NCI-H2196 treated with DMSO at 0.1 percent for 48 hours (cell line): ENCODE measurements around the gene PKN1.
"Not testable (repeated sequence)": the region's sequence is repeated elsewhere in the genome, so short reads cannot be mapped to it uniquely, and the experiment has no call there.

Source experiments
- DNase-seq: peaks from one replicate; lab custom pipeline; 2025; ENCODE audit not compliant: unreplicated experiment; lab: John Stamatoyannopoulos, UW

PKN1 gene

DNA sequence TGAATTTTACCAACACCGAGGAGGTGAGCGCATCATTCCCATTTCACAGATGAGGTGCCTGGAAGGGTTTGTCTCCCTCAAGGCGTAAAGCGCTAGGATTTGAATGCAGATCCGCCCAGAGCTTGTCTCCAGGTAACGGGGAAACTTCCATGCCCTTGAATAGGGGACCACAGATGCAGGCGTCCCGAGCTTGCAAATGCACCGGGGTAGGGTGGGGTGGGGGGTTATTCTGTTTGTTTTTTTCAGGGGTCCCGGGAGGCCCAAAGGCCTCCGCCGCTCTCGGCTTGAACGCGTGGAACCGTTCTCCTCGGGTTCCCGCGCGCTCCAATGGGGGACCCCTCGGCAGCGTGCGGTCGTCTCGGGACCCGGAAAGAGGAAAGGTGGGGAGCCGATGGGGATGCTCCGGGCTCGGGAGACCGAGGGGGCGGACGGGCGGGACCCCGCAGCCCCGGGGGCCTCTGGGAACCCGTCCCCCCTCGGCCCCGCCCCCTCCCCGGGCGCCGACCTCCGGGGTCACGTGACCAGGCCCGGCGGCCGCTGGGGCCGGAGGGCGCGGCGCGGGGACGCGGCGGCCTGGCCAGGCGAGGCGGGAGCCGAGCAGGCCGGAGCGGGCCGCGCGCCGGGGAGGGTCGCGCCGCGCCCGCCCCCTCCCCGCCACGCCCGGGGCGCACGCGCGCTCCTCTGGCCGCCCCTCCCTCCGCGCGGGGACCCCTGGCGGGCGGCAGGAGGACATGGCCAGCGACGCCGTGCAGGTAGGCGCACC, at the start of gene PKN1:
Gene PKN1, plus strand, starts transcription at position 516 of the 763 bp plus-strand sequence. Its CDS starts 216 bp downstream, at position 732.
- DNase-seq, result peak; percentile 50

GRCh38 chr19:14383661-14384555, 49.2 kb upstream of the PKN1 start:
- no peak for DNase-seq

DNA sequence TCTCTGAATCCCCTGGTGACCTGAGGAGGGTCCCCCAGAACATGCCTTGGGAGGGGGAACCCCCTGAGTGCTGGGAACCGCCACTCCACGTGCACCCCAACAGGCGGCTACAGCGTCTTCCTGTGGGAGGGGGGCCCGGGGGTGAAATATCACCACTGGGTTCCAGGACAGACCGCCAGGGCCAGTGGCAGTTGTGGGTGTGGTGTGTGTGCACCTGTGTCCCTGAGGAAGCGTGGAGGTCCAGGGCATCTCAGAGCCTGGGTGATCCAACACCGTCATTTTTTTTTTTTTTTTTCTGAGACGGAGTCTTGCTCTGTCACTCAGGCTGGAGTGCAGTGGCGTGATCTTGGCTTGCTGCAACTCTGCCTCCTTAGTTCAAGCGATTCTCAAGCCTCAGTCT, 47.6 kb upstream of the PKN1 start:
- no peak for DNase-seq

GRCh38 chr19:14390548-14390947, 42.6 kb upstream of the PKN1 start:
- no peak for DNase-seq

- no peak for DNase-seq
Measured at GRCh38 chr19:14391156-14391821, 41.8 kb upstream of the PKN1 start.

- DNase-seq, result no peak
Measured at GRCh38 chr19:14393329-14393728, 39.8 kb upstream of the PKN1 start.

DNA sequence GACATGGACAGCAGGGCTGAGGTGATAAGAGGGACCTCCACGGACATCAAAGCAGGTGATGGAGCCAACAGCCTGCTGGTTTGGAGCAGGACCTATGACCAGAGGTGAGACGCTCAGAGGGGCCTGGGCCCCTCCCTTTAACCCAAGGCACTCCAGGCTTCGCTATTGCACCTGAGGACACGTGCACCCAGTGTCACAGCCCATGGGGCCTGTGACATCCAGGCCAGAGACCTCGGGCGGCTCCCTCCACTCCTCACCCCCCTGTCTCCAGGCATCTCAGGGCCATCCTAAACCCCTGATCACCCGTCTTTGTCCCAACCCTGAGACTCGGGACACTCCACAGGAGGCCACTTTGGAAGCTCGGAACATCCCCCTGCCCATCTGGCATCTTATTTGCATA, 38.9 kb upstream of the PKN1 start:
- DNase-seq, result no peak

DNA sequence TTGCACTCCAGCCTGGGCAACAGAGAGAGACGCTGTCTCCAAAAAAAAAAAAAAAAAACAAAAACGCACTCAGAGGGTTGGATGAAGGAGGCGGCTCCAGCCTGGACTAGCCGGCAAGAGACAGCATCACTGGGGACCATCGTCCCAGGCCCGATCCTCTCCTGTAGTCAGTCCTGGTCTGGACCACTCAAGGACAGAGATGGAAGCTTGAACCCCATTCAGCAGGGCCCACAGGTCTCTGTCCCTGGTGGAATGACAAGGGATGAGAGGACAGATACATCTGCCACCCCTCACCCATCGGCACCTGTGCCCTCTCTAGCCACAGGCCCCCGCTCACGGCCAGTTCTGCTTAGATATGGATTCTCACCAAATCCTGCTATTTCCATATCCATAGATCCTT, 37.8 kb upstream of the PKN1 start:
- DNase-seq, result no peak

DNA sequence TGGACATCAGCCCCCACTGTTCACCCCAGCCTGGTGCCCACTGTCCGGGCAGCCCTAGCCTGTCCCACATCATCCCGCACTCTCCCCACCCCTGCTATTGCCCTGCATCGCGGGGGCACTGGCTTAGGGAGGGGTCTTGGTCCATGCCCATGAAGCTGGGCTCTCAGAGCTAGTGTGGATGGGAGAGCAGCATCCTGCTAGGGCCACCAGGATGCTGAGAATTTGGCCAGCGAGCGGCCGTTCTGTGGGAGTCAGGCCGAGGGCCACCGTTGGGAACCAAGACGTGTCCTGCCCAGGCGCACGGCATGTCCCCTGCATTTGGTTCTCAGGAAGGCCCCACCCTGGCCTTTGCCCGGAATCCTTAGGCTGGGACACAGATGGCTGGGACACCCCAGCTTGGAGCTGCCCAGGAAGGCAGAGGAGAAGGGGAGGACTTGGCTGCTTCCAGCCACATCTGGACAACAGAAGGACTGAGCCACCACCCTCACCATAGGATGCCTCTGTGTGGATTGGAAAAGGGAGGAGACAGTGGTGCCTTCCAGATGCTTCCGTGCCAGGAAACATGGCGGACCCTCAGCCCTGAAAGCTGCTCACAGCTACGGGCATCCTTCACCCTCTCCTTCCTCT, 37.3 kb upstream of the PKN1 start:
- no peak for DNase-seq

DNA sequence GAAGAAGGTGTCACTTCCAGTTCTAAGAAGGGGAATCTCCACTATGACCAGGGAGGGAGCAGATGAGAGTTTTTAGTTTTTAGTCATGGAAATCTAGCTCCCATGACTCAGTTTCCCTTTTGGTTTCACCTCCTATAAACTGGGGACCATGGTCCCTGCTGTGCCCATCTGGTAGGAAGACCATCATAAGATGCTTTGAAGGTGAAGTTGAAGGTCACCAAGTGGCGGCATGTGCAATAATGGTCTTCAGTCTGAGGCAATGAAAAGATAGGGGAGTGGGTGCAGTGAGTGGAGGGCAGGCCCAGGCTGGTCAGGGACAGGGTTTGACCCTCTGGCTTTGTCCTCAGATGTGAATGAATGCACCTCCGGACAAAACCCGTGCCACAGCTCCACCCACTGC, 36.4 kb upstream of the PKN1 start:
- DNase-seq, result not testable (repeated sequence)

DNA sequence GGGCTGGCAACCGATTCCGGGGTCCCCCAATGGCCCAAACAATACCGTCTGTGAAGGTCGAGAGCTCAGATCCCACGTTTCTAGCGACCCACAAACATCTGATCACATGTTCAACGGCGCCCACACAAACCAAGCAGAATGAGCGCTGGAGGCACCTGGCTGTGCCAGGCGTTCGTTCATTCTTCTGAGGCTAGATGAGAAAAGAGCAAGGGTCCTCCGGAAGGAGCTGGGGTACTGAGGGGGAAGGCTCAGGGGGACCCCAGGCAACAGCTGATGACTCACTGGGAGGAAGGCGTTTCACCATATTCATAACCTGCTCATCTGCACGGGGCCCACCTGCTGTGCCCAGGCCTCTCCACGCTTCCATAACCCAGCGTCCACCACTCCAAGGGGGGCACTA, 35.9 kb upstream of the PKN1 start:
- DNase-seq, result not testable (repeated sequence)

GRCh38 chr19:14400951-14401431, 32.1 kb upstream of the PKN1 start:
- no peak for DNase-seq

DNA sequence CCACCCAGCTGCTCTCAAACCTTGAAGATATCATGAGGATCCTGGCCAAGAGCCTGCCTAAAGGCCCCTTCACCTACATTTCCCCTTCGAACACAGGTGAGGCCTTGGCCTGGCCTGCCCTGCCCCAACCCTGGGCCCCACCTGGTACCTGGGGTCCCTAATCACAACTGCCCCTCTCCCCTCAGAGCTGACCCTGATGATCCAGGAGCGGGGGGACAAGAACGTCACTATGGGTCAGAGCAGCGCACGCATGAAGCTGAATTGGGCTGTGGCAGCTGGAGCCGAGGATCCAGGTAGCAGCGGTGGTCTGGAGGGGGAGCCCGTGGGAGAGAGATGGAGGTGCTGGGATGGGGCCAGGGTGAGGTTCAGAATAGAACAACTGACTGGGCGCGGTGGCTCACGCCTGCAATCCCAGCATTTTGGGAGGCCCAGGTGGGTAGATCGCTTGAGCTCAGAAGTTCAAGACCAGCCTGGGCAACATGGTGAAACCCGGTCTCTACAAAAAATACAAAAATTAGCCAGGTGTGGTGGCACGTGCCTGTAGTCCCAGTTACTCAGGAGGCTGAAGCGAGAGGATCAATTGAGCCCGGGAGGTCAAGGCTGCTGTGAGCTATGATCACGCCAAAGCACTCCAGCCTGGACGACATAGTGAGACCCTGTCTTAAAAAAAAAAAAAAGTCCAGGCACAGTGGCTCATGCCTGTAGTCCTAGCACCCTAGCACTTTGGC, 31.5 kb upstream of the PKN1 start:
- DNase-seq, result no peak

GRCh38 chr19:14402332-14403144, 30.6 kb upstream of the PKN1 start:
- no peak for DNase-seq

DNA sequence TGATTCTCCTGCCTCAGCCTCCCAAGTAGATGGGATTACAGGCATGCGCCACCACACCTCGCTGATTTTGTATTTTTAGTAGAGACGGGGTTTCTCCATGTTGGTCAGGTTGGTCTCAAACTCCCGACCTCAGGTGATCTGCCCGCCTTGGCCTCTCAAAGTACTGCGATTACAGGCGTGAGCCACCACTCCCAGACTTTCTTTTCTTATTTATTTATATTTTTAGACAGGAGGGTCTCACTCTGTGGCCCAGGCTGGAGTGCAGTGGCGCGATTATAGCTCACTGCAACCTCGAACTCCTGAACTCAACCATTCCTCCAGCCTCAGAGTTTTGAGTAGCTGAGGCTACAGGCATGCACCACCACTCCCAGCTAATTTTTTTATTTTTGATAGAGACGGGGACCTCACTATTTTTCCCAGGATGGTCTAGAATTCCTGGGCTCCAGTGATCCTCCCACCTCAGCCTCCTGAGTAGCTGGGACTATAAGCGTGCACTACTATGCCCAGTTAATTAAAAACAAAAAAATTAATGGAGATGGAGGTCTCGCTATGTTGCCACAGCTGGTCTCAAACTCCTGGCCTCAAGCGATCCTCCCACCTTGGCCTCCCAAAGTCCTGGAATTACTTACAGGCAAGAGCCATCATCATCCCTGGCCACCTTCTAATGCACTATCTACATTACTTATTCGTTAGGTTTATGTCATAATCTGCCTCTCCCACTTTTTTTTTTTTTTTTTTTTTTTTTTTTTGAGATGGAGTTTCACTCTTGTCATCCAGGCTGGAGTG, 29.8 kb upstream of the PKN1 start:
- DNase-seq, result not testable (repeated sequence)

- peak; percentile 60 for DNase-seq
Measured at GRCh38 chr19:14404312-14404711, 28.8 kb upstream of the PKN1 start.

GRCh38 chr19:14405380-14405757, 27.7 kb upstream of the PKN1 start:
- no peak for DNase-seq

DNA sequence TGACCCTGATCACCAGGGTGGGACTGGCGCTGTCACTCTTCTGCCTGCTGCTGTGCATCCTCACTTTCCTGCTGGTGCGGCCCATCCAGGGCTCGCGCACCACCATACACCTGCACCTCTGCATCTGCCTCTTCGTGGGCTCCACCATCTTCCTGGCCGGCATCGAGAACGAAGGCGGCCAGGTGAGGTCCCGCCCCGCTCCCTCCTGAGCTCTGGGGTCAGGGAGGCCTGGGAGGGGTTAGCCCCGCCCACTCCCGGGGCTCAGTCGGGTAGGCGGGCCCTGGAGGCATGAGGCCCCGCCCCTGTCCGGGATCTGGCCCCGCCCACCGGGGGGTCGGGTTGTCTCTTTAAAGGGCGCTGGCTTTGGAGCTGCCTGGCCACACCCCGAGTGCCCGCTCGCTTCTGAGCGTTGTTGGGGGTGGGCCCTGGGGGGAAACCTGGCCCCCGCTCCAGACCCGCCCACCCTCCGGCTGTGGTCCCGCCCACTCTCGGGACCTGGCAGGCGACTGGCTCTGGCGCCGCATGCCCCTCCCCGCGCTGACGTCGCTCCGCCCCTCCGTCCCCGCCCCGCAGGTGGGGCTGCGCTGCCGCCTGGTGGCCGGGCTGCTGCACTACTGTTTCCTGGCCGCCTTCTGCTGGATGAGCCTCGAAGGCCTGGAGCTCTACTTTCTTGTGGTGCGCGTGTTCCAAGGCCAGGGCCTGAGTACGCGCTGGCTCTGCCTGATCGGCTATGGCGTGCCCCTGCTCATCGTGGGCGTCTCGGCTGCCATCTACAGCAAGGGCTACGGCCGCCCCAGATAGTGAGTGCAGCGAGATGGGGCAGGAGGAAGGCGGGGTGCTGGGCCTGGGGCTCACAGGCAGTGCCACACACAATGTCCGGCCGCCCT, 27.1 kb upstream of the PKN1 start:
- DNase-seq, result peak; percentile 91
